HL-60 (cell line): ENCODE results near the gene ATP11B.

Experiments used
- DNase-seq, 2 experiments: peaks; one replicate each; pipeline ENCODE4 v3.0.0-alpha.2; 2010 to 2020; ENCODE audit warnings: low read depth in 1 of 2, low spot score in 1 of 2
- H3K27ac ChIP-seq: fragments of 250-450 bp; sonication (Bioruptor Pico); replicated peaks from 2 replicates; pipeline ENCODE4 v1.5.1; 2020; ENCODE audit warnings: mild to moderate bottlenecking, moderate library complexity
- H3K27me3 ChIP-seq: fragments of 250-450 bp; sonication (Bioruptor Pico); 2 replicates; pipeline ENCODE4 v1.5.1; 2021; ENCODE audit warnings: mild to moderate bottlenecking, moderate library complexity; ENCODE audit not compliant: insufficient read depth, poor library complexity, severe bottlenecking
- H3K4me3 ChIP-seq: replicated peaks from 2 replicates; pipeline ENCODE4 v1.5.1; 2011; ENCODE audit warnings: mild to moderate bottlenecking, control low read depth, low read length; ENCODE audit not compliant: insufficient read depth
- GABPA ChIP-seq: IDR thresholded peaks from 2 replicates; pipeline ENCODE4 v1.6.1; 2012; ENCODE audit warnings: low read depth
- POLR2AphosphoS5 ChIP-seq: IDR thresholded peaks from 2 replicates; pipeline ENCODE4 v1.6.1; 2012; ENCODE audit warnings: low read depth
- SPI1 ChIP-seq: IDR thresholded peaks from 2 replicates; pipeline ENCODE4 v1.6.1; 2012; ENCODE audit warnings: low read depth, mild to moderate bottlenecking, borderline replicate concordance
- TF ChIP-seq, protein P1 (sequence below): IDR thresholded peaks from 2 replicates; pipeline ENCODE4 v1.6.1; 2012; ENCODE audit warnings: low read depth; ENCODE audit not compliant: insufficient replicate concordance
- TF ChIP-seq, protein P2 (sequence below): IDR thresholded peaks from one replicate; pipeline ENCODE4 v1.5.1; 2011; ENCODE audit warnings: low read length, control low read depth, inconsistent platforms; ENCODE audit not compliant: insufficient read depth

ATP11B gene

DNA sequence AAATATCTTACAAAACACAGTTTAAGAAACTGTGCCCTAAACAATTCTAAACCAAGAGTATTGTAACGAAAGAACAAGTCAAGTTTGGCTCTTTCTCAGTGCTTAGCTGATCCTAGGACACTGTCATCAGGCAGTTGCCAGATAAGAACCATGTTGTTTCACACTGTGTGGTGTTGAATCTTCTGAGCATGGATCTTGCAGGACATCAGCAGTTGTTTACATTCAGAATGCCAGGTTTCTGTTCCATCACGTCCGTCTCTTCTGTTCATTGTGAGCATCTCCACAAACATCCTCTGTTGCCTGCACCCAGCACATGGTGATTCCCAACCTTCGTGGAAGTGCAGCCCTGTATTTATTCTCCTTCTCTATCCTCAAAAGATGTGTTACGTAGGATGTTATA is 119.2 kb downstream of the ATP11B start:
- no peak for TF ChIP-seq POLR2AphosphoS5
- TF ChIP-seq, protein P1, sequence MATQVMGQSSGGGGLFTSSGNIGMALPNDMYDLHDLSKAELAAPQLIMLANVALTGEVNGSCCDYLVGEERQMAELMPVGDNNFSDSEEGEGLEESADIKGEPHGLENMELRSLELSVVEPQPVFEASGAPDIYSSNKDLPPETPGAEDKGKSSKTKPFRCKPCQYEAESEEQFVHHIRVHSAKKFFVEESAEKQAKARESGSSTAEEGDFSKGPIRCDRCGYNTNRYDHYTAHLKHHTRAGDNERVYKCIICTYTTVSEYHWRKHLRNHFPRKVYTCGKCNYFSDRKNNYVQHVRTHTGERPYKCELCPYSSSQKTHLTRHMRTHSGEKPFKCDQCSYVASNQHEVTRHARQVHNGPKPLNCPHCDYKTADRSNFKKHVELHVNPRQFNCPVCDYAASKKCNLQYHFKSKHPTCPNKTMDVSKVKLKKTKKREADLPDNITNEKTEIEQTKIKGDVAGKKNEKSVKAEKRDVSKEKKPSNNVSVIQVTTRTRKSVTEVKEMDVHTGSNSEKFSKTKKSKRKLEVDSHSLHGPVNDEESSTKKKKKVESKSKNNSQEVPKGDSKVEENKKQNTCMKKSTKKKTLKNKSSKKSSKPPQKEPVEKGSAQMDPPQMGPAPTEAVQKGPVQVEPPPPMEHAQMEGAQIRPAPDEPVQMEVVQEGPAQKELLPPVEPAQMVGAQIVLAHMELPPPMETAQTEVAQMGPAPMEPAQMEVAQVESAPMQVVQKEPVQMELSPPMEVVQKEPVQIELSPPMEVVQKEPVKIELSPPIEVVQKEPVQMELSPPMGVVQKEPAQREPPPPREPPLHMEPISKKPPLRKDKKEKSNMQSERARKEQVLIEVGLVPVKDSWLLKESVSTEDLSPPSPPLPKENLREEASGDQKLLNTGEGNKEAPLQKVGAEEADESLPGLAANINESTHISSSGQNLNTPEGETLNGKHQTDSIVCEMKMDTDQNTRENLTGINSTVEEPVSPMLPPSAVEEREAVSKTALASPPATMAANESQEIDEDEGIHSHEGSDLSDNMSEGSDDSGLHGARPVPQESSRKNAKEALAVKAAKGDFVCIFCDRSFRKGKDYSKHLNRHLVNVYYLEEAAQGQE = no peak
- TF ChIP-seq, protein P2, sequence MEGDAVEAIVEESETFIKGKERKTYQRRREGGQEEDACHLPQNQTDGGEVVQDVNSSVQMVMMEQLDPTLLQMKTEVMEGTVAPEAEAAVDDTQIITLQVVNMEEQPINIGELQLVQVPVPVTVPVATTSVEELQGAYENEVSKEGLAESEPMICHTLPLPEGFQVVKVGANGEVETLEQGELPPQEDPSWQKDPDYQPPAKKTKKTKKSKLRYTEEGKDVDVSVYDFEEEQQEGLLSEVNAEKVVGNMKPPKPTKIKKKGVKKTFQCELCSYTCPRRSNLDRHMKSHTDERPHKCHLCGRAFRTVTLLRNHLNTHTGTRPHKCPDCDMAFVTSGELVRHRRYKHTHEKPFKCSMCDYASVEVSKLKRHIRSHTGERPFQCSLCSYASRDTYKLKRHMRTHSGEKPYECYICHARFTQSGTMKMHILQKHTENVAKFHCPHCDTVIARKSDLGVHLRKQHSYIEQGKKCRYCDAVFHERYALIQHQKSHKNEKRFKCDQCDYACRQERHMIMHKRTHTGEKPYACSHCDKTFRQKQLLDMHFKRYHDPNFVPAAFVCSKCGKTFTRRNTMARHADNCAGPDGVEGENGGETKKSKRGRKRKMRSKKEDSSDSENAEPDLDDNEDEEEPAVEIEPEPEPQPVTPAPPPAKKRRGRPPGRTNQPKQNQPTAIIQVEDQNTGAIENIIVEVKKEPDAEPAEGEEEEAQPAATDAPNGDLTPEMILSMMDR = no peak
- TF ChIP-seq GABPA = no peak
- TF ChIP-seq SPI1 = no peak
- H3K4me3 ChIP-seq = no peak overlapping the region
- no peak for DNase-seq
- no peaks in the 10 kb centered on the region for H3K27me3 ChIP-seq
- H3K27ac ChIP-seq = no peak overlapping the region

- Histone ChIP-seq H3K27me3 (no peaks in the 10 kb centered on the region), H3K27ac (no peak overlapping the region), H3K4me3 (no peak overlapping the region)
- TF ChIP-seq, protein P1 = no peak
- TF ChIP-seq POLR2AphosphoS5 = no peak
- no peak for DNase-seq
Observed at GRCh38 chr3:182913889-182914288, 120.6 kb downstream of the ATP11B start.

- H3K4me3 ChIP-seq = no peak overlapping the region
- TF ChIP-seq SPI1 (no peak), POLR2AphosphoS5 (no peak), GABPA (no peak)
- TF ChIP-seq, protein P1 = no peak
- TF ChIP-seq, protein P2 = no peak
- DNase-seq = no peak
- no peak overlapping the region for H3K27ac ChIP-seq
- H3K27me3 ChIP-seq = no peaks in the 10 kb centered on the region
Observed at GRCh38 chr3:182914341-182914740, 121.0 kb downstream of the ATP11B start.

DNA sequence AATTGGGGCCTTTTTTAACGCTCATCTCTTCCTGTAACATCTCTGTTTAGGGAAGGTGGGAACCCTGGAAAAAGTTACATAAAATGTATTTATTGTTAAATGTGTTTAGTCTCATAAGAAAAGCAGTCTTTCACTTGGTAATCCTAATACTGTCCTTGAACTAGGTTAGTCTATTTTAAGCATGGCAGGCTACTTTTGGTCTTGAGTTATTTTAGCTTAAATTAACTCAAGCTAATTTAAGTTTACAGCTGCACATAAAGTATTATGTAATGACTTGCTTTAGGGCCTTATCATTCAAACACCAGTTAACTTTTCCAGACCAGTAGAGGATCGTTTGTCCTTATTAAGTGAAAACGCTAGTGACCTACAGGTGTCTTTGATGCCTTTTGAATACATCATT is 123.8 kb downstream of the ATP11B start:
- TF ChIP-seq, protein P2 = no peak
- TF ChIP-seq SPI1 (no peak), GABPA (no peak), POLR2AphosphoS5 (no peak)
- TF ChIP-seq, protein P1 = no peak
- Histone ChIP-seq H3K27me3 (no peaks in the 10 kb centered on the region), H3K4me3 (no peak overlapping the region), H3K27ac (no peak overlapping the region)
- no peak for DNase-seq
